GM18519 (cell line): ENCODE data around the gene WDR27.
"Not testable (repeated sequence)": the region's sequence is repeated elsewhere in the genome, so short reads cannot be mapped to it uniquely, and the experiment has no call there.

Experiments
- ATAC-seq: cut with Tn5 transposase; IDR thresholded peaks from one replicate; pipeline ENCODE4 v1.9.1; 2021; ENCODE audit warnings: mild to moderate bottlenecking, moderate library complexity; ENCODE audit not compliant: unreplicated experiment, low FRiP score

WDR27 gene

GRCh38 chr6:169498916-169499513 is 202.8 kb downstream of the WDR27 start:
- no peak for ATAC-seq

- ATAC-seq, result no peak
Measured at GRCh38 chr6:169495601-169496000, 206.2 kb downstream of the WDR27 start.

- no peak for ATAC-seq
Measured at GRCh38 chr6:169494038-169494437, 207.8 kb downstream of the WDR27 start.

GRCh38 chr6:169491482-169491881 is 210.3 kb downstream of the WDR27 start:
- no peak for ATAC-seq

- no peak for ATAC-seq
Measured at GRCh38 chr6:169490830-169491229, 211.0 kb downstream of the WDR27 start.

GRCh38 chr6:169490246-169490641 is 211.6 kb downstream of the WDR27 start:
- no peak for ATAC-seq

GRCh38 chr6:169489563-169490245 is 212.1 kb downstream of the WDR27 start:
- ATAC-seq, result no peak

- ATAC-seq, result no peak
Measured at GRCh38 chr6:169487579-169488436, 214.0 kb downstream of the WDR27 start.

- no peak for ATAC-seq
Measured at GRCh38 chr6:169479783-169480495, 221.9 kb downstream of the WDR27 start.

- no peak for ATAC-seq
Measured at GRCh38 chr6:169474362-169474761, 227.5 kb downstream of the WDR27 start.

- ATAC-seq, result no peak
Measured at GRCh38 chr6:169473663-169474062, 228.2 kb downstream of the WDR27 start.

- no peak for ATAC-seq
Measured at GRCh38 chr6:169472786-169473416, 228.9 kb downstream of the WDR27 start.

GRCh38 chr6:169470790-169471189 is 231.0 kb downstream of the WDR27 start:
- ATAC-seq, result no peak

GRCh38 chr6:169469028-169469427 is 232.8 kb downstream of the WDR27 start:
- no peak for ATAC-seq

- ATAC-seq, result not testable (repeated sequence)
Measured at GRCh38 chr6:169467755-169468154, 234.1 kb downstream of the WDR27 start.

- not testable (repeated sequence) for ATAC-seq
Measured at GRCh38 chr6:169466256-169466655, 235.6 kb downstream of the WDR27 start.

GRCh38 chr6:169457762-169458161 is 244.1 kb downstream of the WDR27 start:
- ATAC-seq, result no peak

- no peak for ATAC-seq
Measured at GRCh38 chr6:169456840-169457239, 245.0 kb downstream of the WDR27 start.

- no peak for ATAC-seq
Measured at GRCh38 chr6:169455470-169455869, 246.4 kb downstream of the WDR27 start.

GRCh38 chr6:169454872-169455204 is 247.0 kb downstream of the WDR27 start:
- no peak for ATAC-seq
